Mesothelial cell of epicardium (in vitro differentiated cells): ENCODE data around the gene CENPP. TPM values are rescaled to one million over a fixed set of nuclear protein-coding genes. Genes with fewer than 3 reads are reported as not detected.

ENCODE experiments used
- DNase-seq, 2 experiments: peaks; one replicate each; pipeline ENCODE4 v3.0.0; 2021; ENCODE audit warnings: low spot score in 2 of 2; ENCODE audit not compliant: unreplicated experiment in 2 of 2
- H3K27ac Mint-ChIP-seq: 2 replicates; pipeline ENCODE4 v1.8.0; 2021; ENCODE audit warnings: mixed read lengths
- H3K27me3 Mint-ChIP-seq: 2 replicates; pipeline ENCODE4 v1.8.0; 2021; ENCODE audit warnings: low read depth, mixed read lengths
- H3K36me3 Mint-ChIP-seq: 2 replicates; pipeline ENCODE4 v1.8.0; 2021; ENCODE audit warnings: mixed read lengths
- H3K4me1 Mint-ChIP-seq: 2 replicates; pipeline ENCODE4 v1.8.0; 2021; ENCODE audit warnings: mixed read lengths
- H3K4me3 Mint-ChIP-seq: 2 replicates; pipeline ENCODE4 v1.8.0; 2021; ENCODE audit warnings: mild to moderate bottlenecking, moderate library complexity, mixed read lengths
- H3K9me3 Mint-ChIP-seq: 2 replicates; pipeline ENCODE4 v1.8.0; 2021; ENCODE audit warnings: mixed read lengths
- CTCF ChIP-seq: fragments of 200-600 bp; sonication (generic); IDR thresholded peaks from one replicate; pipeline ENCODE4 v1.5.0; 2021; ENCODE audit warnings: antibody characterized with exemption; ENCODE audit not compliant: unreplicated experiment
- total RNA-seq: library from RNA; stranded (reverse); gene quantifications from 3 replicates; pipeline ENCODE4 v1.2.1, GENCODE V29; 2021

Gene CENPP
- total RNA-seq, 1 donor from 2014 or later: 7.8 TPM

DNA sequence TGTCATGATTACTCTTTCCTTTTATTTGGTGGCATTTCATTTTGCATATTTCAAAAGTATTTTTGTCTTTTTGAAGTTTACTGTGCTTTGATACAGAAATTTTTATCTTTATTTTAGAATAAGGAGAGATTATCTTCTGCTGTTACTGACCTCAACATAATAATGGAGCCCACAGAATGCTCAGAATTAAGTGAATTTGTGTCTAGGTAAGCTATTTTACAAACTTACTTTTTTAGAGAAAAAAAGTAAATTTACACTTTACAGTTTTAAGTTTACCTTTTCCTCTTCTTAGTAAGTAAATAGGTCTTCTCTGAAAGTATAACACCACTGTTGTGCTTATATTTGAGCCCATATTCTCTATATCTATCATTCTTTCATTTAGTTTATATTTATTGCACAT, 19.8 kb downstream of the CENPP start:
- Mint-ChIP-seq H3K4me3 (no peak overlapping the region), H3K27ac (no peak overlapping the region), H3K9me3 (peaks cover 6% of the 10 kb centered on the region), H3K27me3 (no peaks in the 10 kb centered on the region), H3K4me1 (peaks cover 8% of the 10 kb centered on the region), H3K36me3 (peaks cover 8% of the 10 kb centered on the region)
- DNase-seq: no peak
- no peak for TF ChIP-seq CTCF

DNA sequence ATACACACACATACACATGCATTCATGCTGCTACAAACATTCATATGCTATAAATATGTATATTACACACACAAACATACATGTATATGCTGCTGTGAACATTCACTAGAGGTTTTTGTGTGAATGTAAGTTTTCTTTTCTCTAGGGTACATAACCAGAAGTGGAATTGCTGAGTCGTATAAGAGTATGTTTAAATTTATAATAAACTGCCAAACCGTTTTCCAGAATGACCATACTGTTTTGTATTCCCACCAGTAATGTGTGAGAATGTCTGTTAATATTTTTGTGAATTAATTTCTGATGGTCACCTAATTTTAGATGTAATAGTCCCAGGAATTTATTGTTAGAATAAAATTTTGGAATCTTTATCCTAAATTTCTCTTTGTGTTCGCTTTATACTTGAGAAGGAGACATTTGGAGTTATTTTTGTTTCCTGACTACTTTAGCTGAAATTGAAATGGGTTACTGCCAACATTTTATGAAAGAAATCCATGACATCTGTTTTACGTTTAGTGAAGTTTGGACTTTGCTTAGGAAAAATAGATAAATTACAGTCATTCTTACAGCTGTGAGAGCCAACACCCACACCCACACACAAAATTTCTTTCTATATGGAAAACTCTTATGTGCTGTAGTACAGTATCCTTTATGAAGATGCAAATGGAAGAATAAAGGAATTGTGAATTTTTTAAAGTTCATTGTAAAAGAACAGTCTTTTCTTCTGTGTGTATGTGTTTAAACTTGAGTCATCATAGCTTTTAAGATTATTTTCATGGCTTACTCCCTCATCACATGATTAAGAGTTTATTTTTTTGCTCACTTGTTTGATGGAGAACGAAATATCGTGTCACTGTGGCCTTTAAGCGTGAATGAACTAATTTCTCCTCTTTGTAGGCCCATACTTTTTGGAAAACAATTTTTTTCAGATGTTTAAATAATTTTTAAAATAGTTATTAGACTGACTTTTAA, 24.3 kb downstream of the CENPP start:
- H3K9me3 Mint-ChIP-seq: peaks cover 15% of the 10 kb centered on the region
- no peak overlapping the region for H3K4me3 Mint-ChIP-seq
- TF ChIP-seq CTCF: no peak
- peaks cover 19% of the 10 kb centered on the region for H3K36me3 Mint-ChIP-seq
- peaks cover 10% of the 10 kb centered on the region for H3K4me1 Mint-ChIP-seq
- H3K27me3 Mint-ChIP-seq: no peaks in the 10 kb centered on the region
- H3K27ac Mint-ChIP-seq: peak overlapping the region; percentile 64
- no peak for DNase-seq

GRCh38 chr9:92350740-92351133, 25.0 kb downstream of the CENPP start:
- no peak for TF ChIP-seq CTCF
- H3K27me3 Mint-ChIP-seq: no peaks in the 10 kb centered on the region
- H3K4me3 Mint-ChIP-seq: no peak overlapping the region
- peak overlapping the region; percentile 71 for H3K27ac Mint-ChIP-seq
- H3K36me3 Mint-ChIP-seq: peaks cover 23% of the 10 kb centered on the region
- peaks cover 10% of the 10 kb centered on the region for H3K4me1 Mint-ChIP-seq
- H3K9me3 Mint-ChIP-seq: peaks cover 19% of the 10 kb centered on the region
- DNase-seq: no peak

DNA sequence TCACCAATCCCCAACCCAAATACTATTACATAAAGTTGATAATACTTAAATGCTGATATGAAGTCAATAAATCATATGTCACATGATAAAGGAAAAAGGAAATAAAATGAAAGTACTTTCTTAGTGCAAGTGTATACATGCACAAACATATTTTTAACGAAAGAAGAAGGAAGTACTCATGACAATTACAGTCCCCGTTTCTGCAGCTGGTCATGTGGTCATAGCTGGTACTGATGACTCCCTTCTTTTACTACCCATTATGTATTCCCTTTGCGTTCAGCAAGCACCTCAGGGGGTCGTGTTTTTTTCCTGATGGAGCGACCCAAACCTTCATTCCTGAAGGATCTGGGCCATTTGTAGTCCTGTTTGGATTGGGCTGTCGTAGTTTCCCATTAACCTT, 27.3 kb downstream of the CENPP start:
- peaks cover 10% of the 10 kb centered on the region for H3K4me1 Mint-ChIP-seq
- no peaks in the 10 kb centered on the region for H3K27me3 Mint-ChIP-seq
- no peak for DNase-seq
- no peak overlapping the region for H3K27ac Mint-ChIP-seq
- H3K36me3 Mint-ChIP-seq: peaks cover 35% of the 10 kb centered on the region
- TF ChIP-seq CTCF: no peak
- peaks cover 32% of the 10 kb centered on the region for H3K9me3 Mint-ChIP-seq
- no peak overlapping the region for H3K4me3 Mint-ChIP-seq

- no peaks in the 10 kb centered on the region for H3K27me3 Mint-ChIP-seq
- peaks cover 30% of the 10 kb centered on the region for H3K9me3 Mint-ChIP-seq
- peak overlapping the region; percentile 81 for H3K27ac Mint-ChIP-seq
Measured at GRCh38 chr9:92359394-92359995, 33.7 kb downstream of the CENPP start.

More at GRCh38 chr9:92359394-92359995, 33.7 kb downstream of the CENPP start:
- Mint-ChIP-seq H3K4me1 (peaks cover 10% of the 10 kb centered on the region), H3K4me3 (no peak overlapping the region), H3K36me3 (peaks cover 26% of the 10 kb centered on the region)
- no peak for DNase-seq
- TF ChIP-seq CTCF: no peak
